NB4 (cell line): ENCODE results near the gene SLC25A53.

Experiments
- MYC ChIP-seq: IDR thresholded peaks from 2 replicates; pipeline ENCODE4 v1.6.1; 2011; ENCODE audit warnings: low read depth, low read length
- POLR2A ChIP-seq: IDR thresholded peaks from 2 replicates; pipeline ENCODE4 v1.6.1; 2011; ENCODE audit warnings: mild to moderate bottlenecking; ENCODE audit not compliant: insufficient read length; ENCODE audit errors: extremely low read depth
- TF ChIP-seq, protein P1 (sequence below): IDR thresholded peaks from one replicate; pipeline ENCODE4 v1.5.1; 2012; ENCODE audit warnings: low read depth, low read length
- TF ChIP-seq, protein P2 (sequence below): IDR thresholded peaks from 2 replicates; pipeline ENCODE4 v1.6.1; 2011; ENCODE audit warnings: low read depth, low read length

DNA sequence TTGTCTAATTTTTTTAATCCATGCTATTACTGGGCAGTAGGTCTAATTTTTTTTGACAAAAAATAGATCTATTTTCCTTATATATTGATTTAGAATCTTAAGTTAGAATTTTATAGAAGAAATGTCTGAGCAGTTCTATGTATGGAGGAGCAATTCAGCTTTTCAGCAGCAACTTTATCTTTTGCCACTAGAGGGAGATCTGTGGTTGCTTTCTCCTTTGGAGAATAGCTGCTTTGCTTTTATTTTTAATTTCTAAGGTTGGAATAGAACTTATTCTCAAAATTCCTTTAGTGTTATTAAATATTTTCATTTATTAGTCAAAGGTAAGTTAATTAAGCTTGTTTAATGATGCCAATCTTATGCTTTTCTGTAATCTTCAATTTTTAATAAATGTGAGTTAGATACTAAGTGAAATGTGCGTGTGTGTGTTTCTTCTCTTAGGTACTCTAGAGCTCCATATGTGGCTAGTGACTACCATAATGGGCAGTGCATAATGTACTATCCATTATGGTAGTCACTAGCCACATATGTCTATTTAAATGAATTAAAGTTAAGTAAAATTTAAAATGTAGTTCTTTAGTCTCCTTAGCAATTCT, 38.8 kb upstream of the SLC25A53 start:
- TF ChIP-seq, protein P1, sequence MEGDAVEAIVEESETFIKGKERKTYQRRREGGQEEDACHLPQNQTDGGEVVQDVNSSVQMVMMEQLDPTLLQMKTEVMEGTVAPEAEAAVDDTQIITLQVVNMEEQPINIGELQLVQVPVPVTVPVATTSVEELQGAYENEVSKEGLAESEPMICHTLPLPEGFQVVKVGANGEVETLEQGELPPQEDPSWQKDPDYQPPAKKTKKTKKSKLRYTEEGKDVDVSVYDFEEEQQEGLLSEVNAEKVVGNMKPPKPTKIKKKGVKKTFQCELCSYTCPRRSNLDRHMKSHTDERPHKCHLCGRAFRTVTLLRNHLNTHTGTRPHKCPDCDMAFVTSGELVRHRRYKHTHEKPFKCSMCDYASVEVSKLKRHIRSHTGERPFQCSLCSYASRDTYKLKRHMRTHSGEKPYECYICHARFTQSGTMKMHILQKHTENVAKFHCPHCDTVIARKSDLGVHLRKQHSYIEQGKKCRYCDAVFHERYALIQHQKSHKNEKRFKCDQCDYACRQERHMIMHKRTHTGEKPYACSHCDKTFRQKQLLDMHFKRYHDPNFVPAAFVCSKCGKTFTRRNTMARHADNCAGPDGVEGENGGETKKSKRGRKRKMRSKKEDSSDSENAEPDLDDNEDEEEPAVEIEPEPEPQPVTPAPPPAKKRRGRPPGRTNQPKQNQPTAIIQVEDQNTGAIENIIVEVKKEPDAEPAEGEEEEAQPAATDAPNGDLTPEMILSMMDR, result peak; percentile 46
- TF ChIP-seq POLR2A (no peak), MYC (no peak)
- TF ChIP-seq, protein P2, sequence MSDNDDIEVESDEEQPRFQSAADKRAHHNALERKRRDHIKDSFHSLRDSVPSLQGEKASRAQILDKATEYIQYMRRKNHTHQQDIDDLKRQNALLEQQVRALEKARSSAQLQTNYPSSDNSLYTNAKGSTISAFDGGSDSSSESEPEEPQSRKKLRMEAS, result no peak
